Memory B cell (primary cell): ENCODE data around the gene AP3B1.
"Not testable (repeated sequence)": the region's sequence is repeated elsewhere in the genome, so short reads cannot be mapped to it uniquely, and the experiment has no call there.

Source experiments
- ATAC-seq: fragments of 150-1000 bp; cut with Tn5 transposase; 2 replicates; pipeline ENCODE4 v1.10.0; 2021; ENCODE audit warnings: low read depth, mild to moderate bottlenecking, moderate library complexity
- DNase-seq, 2 donors: peaks; one replicate each; pipeline ENCODE4 v3.0.0; 2022; ENCODE audit warnings: low spot score in 2 of 2
- H3K27ac Mint-ChIP-seq: one replicate; pipeline ENCODE4 v1.8.0; 2022; ENCODE audit warnings: mild to moderate bottlenecking, moderate library complexity, mixed read lengths
- H3K27me3 Mint-ChIP-seq: one replicate; pipeline ENCODE4 v1.8.0; 2022; ENCODE audit warnings: mixed read lengths
- H3K36me3 Mint-ChIP-seq: one replicate; pipeline ENCODE4 v1.8.0; 2022; ENCODE audit warnings: mild to moderate bottlenecking, mixed read lengths
- H3K4me1 Mint-ChIP-seq: one replicate; pipeline ENCODE4 v1.8.0; 2022; ENCODE audit warnings: mixed read lengths
- H3K4me3 Mint-ChIP-seq: one replicate; pipeline ENCODE4 v1.8.0; 2022; ENCODE audit warnings: mild to moderate bottlenecking, moderate library complexity, mixed read lengths
- H3K9me3 Mint-ChIP-seq: one replicate; pipeline ENCODE4 v1.8.0; 2022; ENCODE audit warnings: mixed read lengths

Gene AP3B1

DNA sequence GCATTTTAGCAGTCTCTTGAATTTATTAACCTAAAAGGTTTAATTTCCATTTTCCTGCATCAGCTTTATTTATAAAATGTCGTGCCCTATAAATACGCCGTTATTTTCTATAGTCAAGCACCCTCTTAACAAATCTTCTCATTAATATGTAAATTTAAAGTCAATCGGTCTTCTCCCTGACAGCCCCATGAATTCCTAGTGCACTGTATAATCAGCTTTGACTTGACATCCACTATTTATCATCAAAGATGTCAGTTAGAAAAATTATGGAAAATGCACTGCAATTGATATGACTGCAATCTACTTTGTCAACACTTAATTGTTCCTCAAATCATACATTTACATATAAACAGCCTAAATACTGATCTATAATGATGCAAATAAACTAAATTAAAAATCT is 83.4 kb downstream of the AP3B1 start:
- Mint-ChIP-seq H3K36me3 (peaks cover 17% of the 10 kb centered on the region), H3K27me3 (no peaks in the 10 kb centered on the region), H3K27ac (no peak overlapping the region), H3K9me3 (no peaks in the 10 kb centered on the region), H3K4me3 (no peak overlapping the region), H3K4me1 (no peaks in the 10 kb centered on the region)
- DNase-seq: no peak
- no peak for ATAC-seq

DNA sequence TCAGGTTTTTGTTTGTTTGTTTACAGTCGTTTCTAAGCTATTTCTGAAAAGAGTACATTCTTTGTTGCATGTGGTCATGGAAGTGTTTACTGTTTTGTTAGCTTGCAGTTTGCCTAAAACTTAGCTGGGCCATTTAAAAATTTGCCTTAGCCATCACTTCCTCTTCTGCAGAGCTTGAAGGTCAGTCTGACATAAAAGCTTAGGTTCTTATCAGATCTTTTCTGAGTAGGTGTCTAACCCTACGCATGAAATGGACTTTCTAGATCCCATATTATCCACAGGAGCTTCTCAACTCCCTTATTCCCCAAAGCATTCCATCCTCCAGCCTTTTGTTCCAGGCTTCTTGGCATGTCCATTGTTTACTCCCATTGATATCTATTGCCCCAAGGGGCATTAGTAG is 90.3 kb downstream of the AP3B1 start:
- Mint-ChIP-seq H3K4me1 (peaks cover 2% of the 10 kb centered on the region), H3K9me3 (peaks cover 4% of the 10 kb centered on the region), H3K4me3 (no peak overlapping the region), H3K36me3 (peaks cover 33% of the 10 kb centered on the region), H3K27ac (no peak overlapping the region), H3K27me3 (no peaks in the 10 kb centered on the region)
- no peak for DNase-seq
- no peak for ATAC-seq

DNA sequence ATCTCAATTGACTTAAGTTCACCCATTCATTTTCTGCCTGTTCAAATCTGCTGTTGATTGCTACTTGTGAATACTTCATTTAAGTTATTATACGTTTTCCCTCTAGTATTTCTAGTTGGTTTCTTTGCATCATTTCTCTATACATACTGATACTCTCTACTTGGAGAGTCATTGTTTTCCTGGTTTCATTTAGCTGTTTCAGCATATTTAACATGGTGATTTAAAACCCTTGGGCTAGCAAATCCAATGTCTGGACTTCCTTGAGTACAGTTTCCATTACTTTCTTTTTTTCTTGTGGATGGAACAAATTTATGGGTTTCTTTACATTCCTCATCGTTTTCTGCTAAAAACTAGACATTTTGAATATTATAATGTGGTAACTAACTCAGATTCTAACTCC is 90.7 kb downstream of the AP3B1 start:
- ATAC-seq (no peak), DNase-seq (no peak)
- Mint-ChIP-seq H3K9me3 (peaks cover 4% of the 10 kb centered on the region), H3K27ac (no peak overlapping the region), H3K4me3 (no peak overlapping the region), H3K4me1 (peaks cover 2% of the 10 kb centered on the region), H3K27me3 (no peaks in the 10 kb centered on the region), H3K36me3 (peaks cover 35% of the 10 kb centered on the region)

DNA sequence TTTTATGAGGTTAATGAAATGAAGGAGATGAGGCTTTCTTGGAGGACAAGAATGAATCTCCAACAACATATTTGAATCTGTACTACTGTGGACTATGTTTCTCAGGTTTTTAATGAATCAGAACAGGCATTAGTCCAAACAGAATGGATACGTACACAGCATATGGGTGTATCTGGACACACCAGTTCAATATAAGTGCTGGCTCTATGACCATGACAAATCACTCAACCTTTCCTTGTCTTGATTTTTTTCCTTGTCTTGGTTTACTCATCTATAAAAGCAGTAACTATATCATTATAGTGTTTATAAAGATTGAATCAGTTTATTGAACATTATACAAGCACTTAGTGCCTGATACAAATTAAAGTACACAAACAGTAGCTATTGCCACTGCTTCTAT is 104.1 kb downstream of the AP3B1 start:
- H3K27me3 Mint-ChIP-seq: no peaks in the 10 kb centered on the region
- H3K4me3 Mint-ChIP-seq: no peak overlapping the region
- peaks cover 23% of the 10 kb centered on the region for H3K36me3 Mint-ChIP-seq
- peak overlapping the region; percentile 24 for H3K27ac Mint-ChIP-seq
- H3K9me3 Mint-ChIP-seq: no peaks in the 10 kb centered on the region
- DNase-seq (no peak), ATAC-seq (no peak)
- no peaks in the 10 kb centered on the region for H3K4me1 Mint-ChIP-seq

DNA sequence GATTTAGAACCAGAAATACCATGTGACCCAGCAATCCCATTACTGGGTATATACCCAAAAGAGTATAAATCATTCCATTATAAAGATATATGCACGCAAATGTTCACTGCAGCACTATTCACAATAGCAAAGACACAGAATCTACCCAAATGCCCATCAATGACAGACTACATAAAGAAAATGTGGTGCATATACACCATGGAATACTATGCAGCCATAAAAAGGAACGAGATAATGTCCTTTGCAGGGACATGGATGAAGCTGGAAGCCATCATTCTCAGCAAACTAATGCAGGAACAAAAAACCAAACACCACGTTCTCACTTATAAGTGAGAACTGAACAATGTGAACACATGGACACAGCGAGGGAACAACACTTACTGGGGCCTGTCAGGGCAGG is 105.8 kb downstream of the AP3B1 start:
- H3K4me1 Mint-ChIP-seq, H3K9me3 Mint-ChIP-seq, H3K4me3 Mint-ChIP-seq, H3K27me3 Mint-ChIP-seq, H3K27ac Mint-ChIP-seq, DNase-seq, ATAC-seq: not testable (repeated sequence)
- peaks cover 24% of the 10 kb centered on the region for H3K36me3 Mint-ChIP-seq

DNA sequence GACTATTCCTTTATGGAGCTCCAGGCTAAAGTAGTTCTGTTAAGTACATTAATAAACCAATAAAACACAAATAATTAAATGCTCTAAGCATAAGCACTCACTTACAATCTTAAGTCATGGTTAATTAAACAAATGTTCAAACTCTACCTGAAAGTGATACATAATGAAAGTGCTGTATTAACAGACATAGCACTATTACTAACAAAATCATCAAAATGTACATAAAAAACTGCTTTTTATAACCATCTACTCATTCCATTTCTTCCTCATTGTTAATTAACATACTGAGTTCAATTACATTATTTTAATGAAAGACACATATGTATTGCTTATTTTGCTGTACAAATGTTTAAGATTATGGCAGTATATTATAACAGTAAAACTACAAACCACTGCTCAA is 107.3 kb downstream of the AP3B1 start:
- DNase-seq: no peak
- Mint-ChIP-seq H3K4me1 (no peaks in the 10 kb centered on the region), H3K27ac (no peak overlapping the region), H3K36me3 (peaks cover 28% of the 10 kb centered on the region), H3K9me3 (no peaks in the 10 kb centered on the region), H3K27me3 (no peaks in the 10 kb centered on the region), H3K4me3 (no peak overlapping the region)
- no peak for ATAC-seq

DNA sequence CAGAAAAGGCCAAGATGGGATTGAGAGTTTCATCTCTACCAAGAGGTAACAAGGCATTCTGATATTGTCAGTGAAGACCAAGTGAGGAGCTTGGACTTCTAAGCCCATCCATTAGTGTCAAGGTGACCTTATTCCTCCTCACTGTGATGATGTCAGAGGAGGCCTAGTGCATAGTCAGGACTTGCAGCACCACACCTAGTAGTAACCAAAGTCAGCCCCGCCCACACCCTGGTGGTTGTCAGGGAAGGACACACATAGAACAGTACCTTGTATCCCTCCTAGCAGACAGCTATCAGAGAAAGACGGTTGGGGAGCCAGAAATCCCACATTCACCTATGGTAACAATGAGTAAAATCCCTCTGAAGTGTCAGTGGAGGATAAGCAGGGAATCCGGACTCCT is 111.7 kb downstream of the AP3B1 start:
- H3K27ac Mint-ChIP-seq: no peak overlapping the region
- H3K4me1 Mint-ChIP-seq: no peaks in the 10 kb centered on the region
- H3K4me3 Mint-ChIP-seq: no peak overlapping the region
- DNase-seq (no peak), ATAC-seq (no peak)
- H3K36me3 Mint-ChIP-seq: peaks cover 26% of the 10 kb centered on the region
- H3K27me3 Mint-ChIP-seq: no peaks in the 10 kb centered on the region
- H3K9me3 Mint-ChIP-seq: no peaks in the 10 kb centered on the region

DNA sequence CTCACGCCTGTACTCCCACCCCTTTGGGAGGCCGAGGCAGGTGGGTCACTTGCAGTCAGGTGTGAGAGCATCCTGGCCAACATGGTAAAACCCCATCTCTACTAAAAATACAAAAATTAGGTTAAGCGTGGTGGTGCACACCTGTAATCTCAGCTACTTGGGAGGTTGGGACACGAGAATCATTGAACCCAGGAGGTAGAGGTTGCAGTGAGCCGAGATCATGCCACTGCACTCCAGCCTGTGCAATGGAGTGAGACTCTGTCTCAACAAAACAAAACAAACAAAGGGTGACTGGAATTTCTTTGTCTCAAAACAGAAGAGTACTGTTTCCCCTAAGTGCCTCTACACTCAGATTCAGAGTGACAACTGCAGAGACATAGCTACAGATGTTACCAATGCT is 116.1 kb downstream of the AP3B1 start:
- ATAC-seq (no peak), DNase-seq (no peak)
- H3K9me3 Mint-ChIP-seq: no peaks in the 10 kb centered on the region
- peaks cover 34% of the 10 kb centered on the region for H3K36me3 Mint-ChIP-seq
- no peak overlapping the region for H3K27ac Mint-ChIP-seq
- H3K4me1 Mint-ChIP-seq: no peaks in the 10 kb centered on the region
- H3K4me3 Mint-ChIP-seq: no peak overlapping the region
- no peaks in the 10 kb centered on the region for H3K27me3 Mint-ChIP-seq

DNA sequence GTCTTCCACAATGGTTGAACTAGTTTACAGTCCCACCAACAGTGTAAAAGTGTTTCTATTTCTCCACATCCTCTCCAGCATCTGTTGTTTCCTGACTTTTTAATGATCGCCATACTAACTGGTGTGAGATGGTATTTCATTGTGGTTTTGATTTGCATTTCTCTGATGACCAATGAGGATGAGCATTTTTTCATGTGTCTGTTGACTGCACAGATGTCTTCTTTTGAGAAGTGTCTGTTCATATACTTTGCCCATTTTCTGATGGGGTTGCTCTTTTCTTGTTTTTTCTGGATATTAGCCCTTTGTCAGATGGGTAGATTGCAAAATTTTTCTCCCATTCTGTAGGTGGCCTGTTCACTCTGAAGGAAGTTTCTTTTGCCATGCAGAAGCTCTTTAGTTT is 124.2 kb downstream of the AP3B1 start:
- H3K36me3 Mint-ChIP-seq: peaks cover 66% of the 10 kb centered on the region
- H3K27ac Mint-ChIP-seq: not testable (repeated sequence)

DNA sequence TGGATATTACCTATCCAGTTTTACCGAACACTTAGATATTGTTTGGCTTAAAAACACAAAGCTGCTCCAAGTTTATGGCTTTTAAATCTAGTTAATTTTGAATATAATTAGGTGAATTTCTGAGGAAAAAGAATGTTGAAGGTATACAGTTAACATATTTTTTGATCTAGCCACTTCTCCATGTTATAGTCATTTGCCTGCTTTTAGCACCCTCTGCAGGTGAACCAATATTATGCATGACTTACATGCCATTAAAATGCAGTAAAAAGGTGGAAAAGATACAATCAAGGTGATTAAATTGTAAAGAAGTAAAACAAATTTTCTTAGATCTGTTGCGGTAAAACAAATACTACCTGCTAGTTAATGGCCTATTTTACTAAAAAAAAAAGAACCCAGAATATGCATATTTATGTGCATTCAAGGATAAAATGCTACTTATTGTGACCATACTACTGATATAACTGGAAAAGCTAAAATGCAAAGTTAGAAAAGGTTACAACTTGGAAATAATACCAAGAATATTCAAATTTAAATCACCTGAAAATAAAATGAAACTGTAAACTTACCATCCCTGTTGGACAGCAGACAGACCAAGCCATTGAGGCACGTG is 132.1 kb downstream of the AP3B1 start:
- peak; percentile 34 for ATAC-seq
- peaks cover 21% of the 10 kb centered on the region for H3K36me3 Mint-ChIP-seq
- peak in 1 of 2 donors; percentile 28 for DNase-seq
- H3K9me3 Mint-ChIP-seq: no peaks in the 10 kb centered on the region
- no peaks in the 10 kb centered on the region for H3K4me1 Mint-ChIP-seq
- H3K27me3 Mint-ChIP-seq: no peaks in the 10 kb centered on the region
- H3K27ac Mint-ChIP-seq: no peak overlapping the region
- H3K4me3 Mint-ChIP-seq: no peak overlapping the region

More for the DNA sequence above, 124.2 kb downstream of the AP3B1 start:
- DNase-seq, H3K4me1 Mint-ChIP-seq, H3K9me3 Mint-ChIP-seq, H3K4me3 Mint-ChIP-seq, ATAC-seq, H3K27me3 Mint-ChIP-seq: not testable (repeated sequence)

DNA sequence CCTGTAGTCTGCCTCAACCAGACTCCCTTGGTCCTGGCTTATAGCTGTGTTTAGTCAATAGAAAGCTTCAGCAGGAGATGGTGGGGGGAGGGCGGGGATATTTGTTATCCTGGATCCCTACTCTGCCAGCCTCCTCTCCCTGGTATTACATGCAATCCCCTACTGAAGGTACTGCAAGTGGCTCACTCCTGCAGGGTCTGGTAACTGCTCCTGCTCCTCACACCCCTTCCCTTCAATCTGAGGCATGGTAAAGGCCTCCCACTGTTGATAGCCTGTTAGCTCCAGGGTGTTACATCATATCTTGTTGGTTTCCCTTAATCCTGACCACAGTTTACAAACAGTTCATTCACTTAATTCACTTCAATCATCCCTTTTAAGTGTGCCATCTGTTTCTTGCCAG is 137.5 kb downstream of the AP3B1 start:
- peaks cover 54% of the 10 kb centered on the region for H3K36me3 Mint-ChIP-seq
- no peak overlapping the region for H3K27ac Mint-ChIP-seq
- no peaks in the 10 kb centered on the region for H3K4me1 Mint-ChIP-seq
- H3K27me3 Mint-ChIP-seq: no peaks in the 10 kb centered on the region
- DNase-seq: no peak
- H3K9me3 Mint-ChIP-seq: peaks cover 1% of the 10 kb centered on the region
- no peak for ATAC-seq
- no peak overlapping the region for H3K4me3 Mint-ChIP-seq

DNA sequence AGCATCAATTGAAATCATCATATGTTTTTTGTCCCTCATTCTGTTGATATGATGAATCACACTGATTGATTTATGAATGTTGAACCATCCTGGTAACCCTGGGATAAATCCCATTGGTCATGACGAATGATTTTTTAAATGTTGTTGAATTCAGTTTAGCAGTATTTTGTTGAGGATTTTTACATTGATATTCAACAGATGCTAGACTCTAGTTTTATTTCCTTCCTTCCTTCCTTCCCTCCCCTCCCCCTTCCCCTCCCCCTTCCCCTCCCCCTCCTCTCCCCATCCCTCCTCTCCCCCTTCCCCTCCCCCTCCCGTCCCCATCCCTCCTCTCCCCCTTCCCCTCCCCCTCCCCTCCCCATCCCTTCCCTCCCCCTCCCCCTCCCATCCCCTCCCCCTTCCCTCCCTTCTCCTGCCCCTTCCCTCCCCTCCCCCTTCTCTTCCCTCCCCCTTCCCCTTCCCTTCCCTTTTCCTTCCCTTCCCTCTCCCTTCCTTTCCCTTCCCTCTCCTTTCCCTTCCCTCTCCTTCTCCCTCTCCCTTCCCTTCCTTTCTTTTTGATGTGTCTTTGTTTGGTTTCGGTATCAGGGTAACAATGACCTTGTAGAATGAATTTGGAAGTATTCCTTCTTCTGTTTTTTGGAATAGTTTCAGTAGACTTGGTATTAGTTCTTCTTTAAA is 142.8 kb downstream of the AP3B1 start:
- H3K4me3 Mint-ChIP-seq: no peak overlapping the region
- no peaks in the 10 kb centered on the region for H3K27me3 Mint-ChIP-seq
- no peak for ATAC-seq
- H3K4me1 Mint-ChIP-seq: no peaks in the 10 kb centered on the region
- DNase-seq: no peak
- H3K36me3 Mint-ChIP-seq: peaks cover 47% of the 10 kb centered on the region
- H3K9me3 Mint-ChIP-seq: peaks cover 1% of the 10 kb centered on the region
- H3K27ac Mint-ChIP-seq: no peak overlapping the region

DNA sequence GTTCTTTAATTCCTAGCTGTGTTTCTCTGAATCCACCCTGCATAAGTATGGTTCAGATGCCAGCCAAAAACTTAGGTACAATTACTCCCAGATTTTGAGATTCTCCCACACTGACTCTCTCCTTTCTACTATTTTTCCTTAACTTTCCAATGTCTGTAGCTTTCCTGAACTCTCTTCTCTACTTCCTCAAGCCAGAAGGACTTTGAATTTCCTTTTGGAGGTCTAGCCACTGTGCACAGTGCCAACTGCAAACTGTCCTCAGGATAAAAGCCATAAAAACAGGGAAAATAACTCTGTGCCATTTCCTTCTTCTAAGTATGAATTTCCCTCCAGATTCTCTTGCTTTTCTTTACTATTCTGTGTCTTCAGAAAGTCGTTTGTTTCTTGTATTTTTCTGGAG is 157.2 kb downstream of the AP3B1 start:
- ATAC-seq: no peak
- Mint-ChIP-seq H3K4me1 (peaks cover 3% of the 10 kb centered on the region), H3K27ac (no peak overlapping the region), H3K4me3 (no peak overlapping the region), H3K36me3 (peaks cover 30% of the 10 kb centered on the region), H3K9me3 (no peaks in the 10 kb centered on the region), H3K27me3 (no peaks in the 10 kb centered on the region)
- no peak for DNase-seq

DNA sequence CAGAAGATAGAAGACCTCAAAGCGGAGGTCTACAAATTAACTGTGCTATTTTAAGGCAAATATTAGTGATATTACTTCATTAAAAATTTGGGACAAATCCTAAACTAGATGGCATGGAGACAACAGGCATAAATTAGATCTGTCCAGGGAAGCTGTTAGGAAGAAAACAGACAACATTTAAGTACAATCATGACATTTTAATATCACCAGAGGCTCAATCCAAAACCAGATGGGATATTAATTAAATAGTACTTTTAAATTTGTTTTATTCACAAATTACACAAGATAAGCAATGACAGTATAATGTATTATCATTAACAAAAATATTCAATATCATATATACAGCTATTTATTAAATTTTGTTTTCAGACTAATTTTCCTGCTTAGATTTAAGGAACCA is 161.1 kb downstream of the AP3B1 start:
- no peak overlapping the region for H3K27ac Mint-ChIP-seq
- H3K36me3 Mint-ChIP-seq: peaks cover 15% of the 10 kb centered on the region
- no peak overlapping the region for H3K4me3 Mint-ChIP-seq
- DNase-seq: no peak
- H3K4me1 Mint-ChIP-seq: no peaks in the 10 kb centered on the region
- H3K9me3 Mint-ChIP-seq: no peaks in the 10 kb centered on the region
- ATAC-seq: no peak
- no peaks in the 10 kb centered on the region for H3K27me3 Mint-ChIP-seq

DNA sequence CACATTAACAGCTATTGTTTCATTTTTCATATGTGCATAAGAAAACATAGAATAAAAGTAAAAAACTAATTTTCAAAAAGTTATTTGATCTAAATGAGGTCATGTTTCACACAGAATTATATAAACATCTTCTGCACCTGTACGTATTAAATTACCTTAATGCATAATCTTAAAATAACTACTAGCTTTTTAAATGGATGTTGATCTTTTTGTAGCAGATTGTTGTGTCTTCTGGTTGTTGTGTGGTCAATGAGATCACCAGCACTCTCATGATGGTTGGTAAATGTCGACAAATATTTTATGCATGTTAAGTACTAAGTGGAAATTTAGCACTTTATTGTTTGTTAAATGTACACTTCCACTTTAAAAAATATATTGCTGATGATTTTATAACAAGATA is 162.0 kb downstream of the AP3B1 start:
- peaks cover 14% of the 10 kb centered on the region for H3K36me3 Mint-ChIP-seq
- H3K9me3 Mint-ChIP-seq: no peaks in the 10 kb centered on the region
- H3K4me1 Mint-ChIP-seq: no peaks in the 10 kb centered on the region
- no peak overlapping the region for H3K4me3 Mint-ChIP-seq
- H3K27ac Mint-ChIP-seq: no peak overlapping the region
- DNase-seq (no peak), ATAC-seq (no peak)
- H3K27me3 Mint-ChIP-seq: no peaks in the 10 kb centered on the region
